ENCODE results near the gene SCGB1A1. TPM values are rescaled to one million over a fixed set of nuclear protein-coding genes. Genes with fewer than 3 reads are reported as not detected.

Gene SCGB1A1
- total and polyA plus RNA-seq, 2 of the 13 experiments (the other 11 are each of a cell fraction or from before 2014, with no cell fraction given) = not detected

- TF ChIP-seq, protein P1, sequence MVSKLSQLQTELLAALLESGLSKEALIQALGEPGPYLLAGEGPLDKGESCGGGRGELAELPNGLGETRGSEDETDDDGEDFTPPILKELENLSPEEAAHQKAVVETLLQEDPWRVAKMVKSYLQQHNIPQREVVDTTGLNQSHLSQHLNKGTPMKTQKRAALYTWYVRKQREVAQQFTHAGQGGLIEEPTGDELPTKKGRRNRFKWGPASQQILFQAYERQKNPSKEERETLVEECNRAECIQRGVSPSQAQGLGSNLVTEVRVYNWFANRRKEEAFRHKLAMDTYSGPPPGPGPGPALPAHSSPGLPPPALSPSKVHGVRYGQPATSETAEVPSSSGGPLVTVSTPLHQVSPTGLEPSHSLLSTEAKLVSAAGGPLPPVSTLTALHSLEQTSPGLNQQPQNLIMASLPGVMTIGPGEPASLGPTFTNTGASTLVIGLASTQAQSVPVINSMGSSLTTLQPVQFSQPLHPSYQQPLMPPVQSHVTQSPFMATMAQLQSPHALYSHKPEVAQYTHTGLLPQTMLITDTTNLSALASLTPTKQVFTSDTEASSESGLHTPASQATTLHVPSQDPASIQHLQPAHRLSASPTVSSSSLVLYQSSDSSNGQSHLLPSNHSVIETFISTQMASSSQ (IDR thresholded peaks at IDR 0.05; ENCODE audit: low read depth) = peak; percentile 94
- TF ChIP-seq, protein P1 (CRISPR knock-in tag; IDR thresholded peaks at IDR 0.05; ENCODE audit: borderline replicate concordance) = peak; percentile 73; the same call in 1 of the 2 replicates
- TF ChIP-seq PREB (CRISPR knock-in tag; IDR thresholded peaks at IDR 0.05) = no peak
- TF ChIP-seq ELF3 (CRISPR knock-in tag; IDR thresholded peaks at IDR 0.05) = peak; percentile 43; the same call in 1 of the 2 replicates
- TF ChIP-seq HDAC1 (CRISPR knock-in tag; IDR thresholded peaks at IDR 0.05) = peak; percentile 77
- TF ChIP-seq NKX3-1 (CRISPR knock-in tag; IDR thresholded peaks at IDR 0.05) = no peak
- no peak for TF ChIP-seq ZNF484 (CRISPR knock-in tag; IDR thresholded peaks at IDR 0.05; ENCODE audit: borderline replicate concordance, low read depth)
- TF ChIP-seq ZNF230 (CRISPR knock-in tag; IDR thresholded peaks at IDR 0.05) = no peak
- TF ChIP-seq ARID4A (CRISPR knock-in tag; IDR thresholded peaks at IDR 0.05; ENCODE audit: borderline replicate concordance) = peak; percentile 35; the same call in 1 of the 2 replicates
- TF ChIP-seq CSRNP1 (CRISPR knock-in tag; IDR thresholded peaks at IDR 0.05) = no peak
- TF ChIP-seq ZNF331 (CRISPR knock-in tag; IDR thresholded peaks at IDR 0.05) = peak; percentile 18; the same call in 1 of the 2 replicates
- no peak for TF ChIP-seq FOXJ3 (CRISPR knock-in tag; IDR thresholded peaks at IDR 0.05; ENCODE audit: borderline replicate concordance)
- no peak for TF ChIP-seq ZNF451 (CRISPR knock-in tag; IDR thresholded peaks at IDR 0.05)
- no peak for TF ChIP-seq ATAD3A (CRISPR knock-in tag; IDR thresholded peaks at IDR 0.05)
- TF ChIP-seq, protein P2, sequence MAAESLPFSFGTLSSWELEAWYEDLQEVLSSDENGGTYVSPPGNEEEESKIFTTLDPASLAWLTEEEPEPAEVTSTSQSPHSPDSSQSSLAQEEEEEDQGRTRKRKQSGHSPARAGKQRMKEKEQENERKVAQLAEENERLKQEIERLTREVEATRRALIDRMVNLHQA (CRISPR knock-in tag; IDR thresholded peaks at IDR 0.05) = no peak
- no peak for TF ChIP-seq ZMYM4 (CRISPR knock-in tag; IDR thresholded peaks at IDR 0.05)
- TF ChIP-seq NR2F6 (IDR thresholded peaks at IDR 0.05) = peak; percentile 68
- peak; percentile 49; the same call in 1 of the 2 replicates for TF ChIP-seq NR2F6 (CRISPR knock-in tag; IDR thresholded peaks at IDR 0.05)
- no peak for TF ChIP-seq SAFB2 (CRISPR knock-in tag; IDR thresholded peaks at IDR 0.05; ENCODE audit: borderline replicate concordance, low read depth)
- no peak for TF ChIP-seq PRMT3 (CRISPR knock-in tag; IDR thresholded peaks at IDR 0.05; ENCODE audit: borderline replicate concordance, low read depth)
Measured at GRCh38 chr11:62432695-62433094, 13.9 kb downstream of the SCGB1A1 start (continued).
